NCI-H774 (cell line): Measurements from ENCODE around the gene CSNK1A1.
"Not testable (repeated sequence)": the region's sequence is repeated elsewhere in the genome, so short reads cannot be mapped to it uniquely, and the experiment has no call there.

ENCODE experiments used
- DNase-seq: peaks from one replicate; lab custom pipeline; 2025; lab: John Stamatoyannopoulos, UW

CSNK1A1 gene

GRCh38 chr5:149453618-149454415 lies 97.4 kb downstream of the CSNK1A1 start:
- DNase-seq: no peak

GRCh38 chr5:149452665-149453617 lies 98.3 kb downstream of the CSNK1A1 start:
- no peak for DNase-seq

- no peak for DNase-seq
Measured at GRCh38 chr5:149452007-149452664, 99.1 kb downstream of the CSNK1A1 start.

- no peak for DNase-seq
Measured at GRCh38 chr5:149450199-149450598, 101.0 kb downstream of the CSNK1A1 start.

- no peak for DNase-seq
Measured at GRCh38 chr5:149448831-149449714, 102.2 kb downstream of the CSNK1A1 start.

GRCh38 chr5:149448431-149448830 lies 102.8 kb downstream of the CSNK1A1 start:
- DNase-seq: no peak

GRCh38 chr5:149447373-149448367 lies 103.6 kb downstream of the CSNK1A1 start:
- DNase-seq: no peak

- DNase-seq: not testable (repeated sequence)
Measured at GRCh38 chr5:149446794-149447193, 104.4 kb downstream of the CSNK1A1 start.

GRCh38 chr5:149445739-149446369 lies 105.4 kb downstream of the CSNK1A1 start:
- DNase-seq: no peak

GRCh38 chr5:149445343-149445738 lies 105.9 kb downstream of the CSNK1A1 start:
- DNase-seq: no peak

- not testable (repeated sequence) for DNase-seq
Measured at GRCh38 chr5:149444430-149444829, 106.8 kb downstream of the CSNK1A1 start.

- DNase-seq: no peak
Measured at GRCh38 chr5:149443210-149443609, 108.0 kb downstream of the CSNK1A1 start.

- peak; percentile 44 for DNase-seq
Measured at GRCh38 chr5:149442563-149443182, 108.6 kb downstream of the CSNK1A1 start.
